DOHH2 (cell line): ENCODE data around the gene CREB5.

ENCODE experiments used
- CTCF ChIP-seq: fragments of 200-600 bp; sonication (generic); IDR thresholded peaks from one replicate; pipeline ENCODE4 v1.5.1; 2014; ENCODE audit warnings: antibody characterized with exemption, mild to moderate bottlenecking, low read depth, low read length; ENCODE audit not compliant: poor library complexity, severe bottlenecking
- EZH2phosphoT487 ChIP-seq: fragments of 200-600 bp; sonication (generic); IDR thresholded peaks from 2 replicates; pipeline ENCODE4 v1.6.1; 2017; ENCODE audit warnings: borderline replicate concordance, mild to moderate bottlenecking, antibody characterized with exemption, low read length, moderate library complexity, mixed read lengths

GRCh38 chr7:28729281-28729680 is 317.0 kb downstream of the CREB5 start:
- TF ChIP-seq CTCF = no peak
- no peak for TF ChIP-seq EZH2phosphoT487
